ENCODE data around the gene LRRC46.

LRRC46 gene

GRCh38 chr17:47850692-47851573 lies 19.5 kb downstream of the LRRC46 start, which contains the start of gene SP6:
Gene SP6 (minus strand): TSS chr17:47851163. CDS start chr17:47848429, 2,734 bp downstream.
- peak; percentile 89 for ATAC-seq
- no peak for TF ChIP-seq PATZ1 (CRISPR knock-in tag; IDR thresholded peaks at IDR 0.05; ENCODE audit: borderline replicate concordance)
- TF ChIP-seq TOX (CRISPR knock-in tag; IDR thresholded peaks at IDR 0.05; ENCODE audit: borderline replicate concordance) = no peak
- TF ChIP-seq GLIS3 (CRISPR knock-in tag; IDR thresholded peaks at IDR 0.05) = no peak
- no peak for TF ChIP-seq CSDC2 (CRISPR knock-in tag; IDR thresholded peaks at IDR 0.05)
- no peak for TF ChIP-seq ARNTL (CRISPR knock-in tag; IDR thresholded peaks at IDR 0.05; ENCODE audit: borderline replicate concordance, low read depth)
- no peak for TF ChIP-seq BACH2 (CRISPR knock-in tag; IDR thresholded peaks at IDR 0.05; ENCODE audit: borderline replicate concordance)
- no peak for TF ChIP-seq OSR1 (CRISPR knock-in tag; IDR thresholded peaks at IDR 0.05)
- no peak for TF ChIP-seq ISL1 (CRISPR knock-in tag; IDR thresholded peaks at IDR 0.05)
- TF ChIP-seq ZNF8 (CRISPR knock-in tag; IDR thresholded peaks at IDR 0.05) = no peak
- TF ChIP-seq, protein P1, sequence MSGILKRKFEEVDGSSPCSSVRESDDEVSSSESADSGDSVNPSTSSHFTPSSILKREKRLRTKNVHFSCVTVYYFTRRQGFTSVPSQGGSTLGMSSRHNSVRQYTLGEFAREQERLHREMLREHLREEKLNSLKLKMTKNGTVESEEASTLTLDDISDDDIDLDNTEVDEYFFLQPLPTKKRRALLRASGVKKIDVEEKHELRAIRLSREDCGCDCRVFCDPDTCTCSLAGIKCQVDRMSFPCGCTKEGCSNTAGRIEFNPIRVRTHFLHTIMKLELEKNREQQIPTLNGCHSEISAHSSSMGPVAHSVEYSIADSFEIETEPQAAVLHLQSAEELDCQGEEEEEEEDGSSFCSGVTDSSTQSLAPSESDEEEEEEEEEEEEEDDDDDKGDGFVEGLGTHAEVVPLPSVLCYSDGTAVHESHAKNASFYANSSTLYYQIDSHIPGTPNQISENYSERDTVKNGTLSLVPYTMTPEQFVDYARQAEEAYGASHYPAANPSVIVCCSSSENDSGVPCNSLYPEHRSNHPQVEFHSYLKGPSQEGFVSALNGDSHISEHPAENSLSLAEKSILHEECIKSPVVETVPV (CRISPR knock-in tag; IDR thresholded peaks at IDR 0.05) = no peak
- TF ChIP-seq SNAI2 (CRISPR knock-in tag; IDR thresholded peaks at IDR 0.05) = no peak
- TF ChIP-seq ZFP3 (CRISPR knock-in tag; IDR thresholded peaks at IDR 0.05) = no peak
- no peak for TF ChIP-seq RARB (CRISPR knock-in tag; IDR thresholded peaks at IDR 0.05)
- no peak for TF ChIP-seq PPARA (CRISPR knock-in tag; IDR thresholded peaks at IDR 0.05; ENCODE audit: borderline replicate concordance)
- TF ChIP-seq, protein P2, sequence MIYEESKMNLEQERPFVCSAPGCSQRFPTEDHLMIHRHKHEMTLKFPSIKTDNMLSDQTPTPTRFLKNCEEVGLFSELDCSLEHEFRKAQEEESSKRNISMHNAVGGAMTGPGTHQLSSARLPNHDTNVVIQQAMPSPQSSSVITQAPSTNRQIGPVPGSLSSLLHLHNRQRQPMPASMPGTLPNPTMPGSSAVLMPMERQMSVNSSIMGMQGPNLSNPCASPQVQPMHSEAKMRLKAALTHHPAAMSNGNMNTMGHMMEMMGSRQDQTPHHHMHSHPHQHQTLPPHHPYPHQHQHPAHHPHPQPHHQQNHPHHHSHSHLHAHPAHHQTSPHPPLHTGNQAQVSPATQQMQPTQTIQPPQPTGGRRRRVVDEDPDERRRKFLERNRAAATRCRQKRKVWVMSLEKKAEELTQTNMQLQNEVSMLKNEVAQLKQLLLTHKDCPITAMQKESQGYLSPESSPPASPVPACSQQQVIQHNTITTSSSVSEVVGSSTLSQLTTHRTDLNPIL (CRISPR knock-in tag; IDR thresholded peaks at IDR 0.05; ENCODE audit: low read depth) = no peak
- no peak for TF ChIP-seq POU6F1 (CRISPR knock-in tag; IDR thresholded peaks at IDR 0.05; ENCODE audit: borderline replicate concordance, low read depth)
- TF ChIP-seq ZFP30 (CRISPR knock-in tag; IDR thresholded peaks at IDR 0.05) = no peak

- ATAC-seq = no peak
- TF ChIP-seq PATZ1 (CRISPR knock-in tag; IDR thresholded peaks at IDR 0.05; ENCODE audit: borderline replicate concordance) (no peak), OSR1 (CRISPR knock-in tag; IDR thresholded peaks at IDR 0.05) (no peak), ZFP30 (CRISPR knock-in tag; IDR thresholded peaks at IDR 0.05) (no peak), BACH2 (CRISPR knock-in tag; IDR thresholded peaks at IDR 0.05; ENCODE audit: borderline replicate concordance) (no peak), PPARA (CRISPR knock-in tag; IDR thresholded peaks at IDR 0.05; ENCODE audit: borderline replicate concordance) (no peak), ARNTL (CRISPR knock-in tag; IDR thresholded peaks at IDR 0.05; ENCODE audit: borderline replicate concordance, low read depth) (no peak), ZNF8 (CRISPR knock-in tag; IDR thresholded peaks at IDR 0.05) (no peak), RARB (CRISPR knock-in tag; IDR thresholded peaks at IDR 0.05) (no peak), POU6F1 (CRISPR knock-in tag; IDR thresholded peaks at IDR 0.05; ENCODE audit: borderline replicate concordance, low read depth) (no peak), ZFP3 (CRISPR knock-in tag; IDR thresholded peaks at IDR 0.05) (no peak), GLIS3 (CRISPR knock-in tag; IDR thresholded peaks at IDR 0.05) (no peak), TOX (CRISPR knock-in tag; IDR thresholded peaks at IDR 0.05; ENCODE audit: borderline replicate concordance) (no peak), SNAI2 (CRISPR knock-in tag; IDR thresholded peaks at IDR 0.05) (no peak), ZC3H10 (CRISPR knock-in tag; IDR thresholded peaks at IDR 0.05) (no peak), ZNF70 (CRISPR knock-in tag; IDR thresholded peaks at IDR 0.05) (no peak), ESRRG (CRISPR knock-in tag; IDR thresholded peaks at IDR 0.05) (no peak)
- TF ChIP-seq, protein P1 (CRISPR knock-in tag; IDR thresholded peaks at IDR 0.05) = no peak
- TF ChIP-seq, protein P2 (CRISPR knock-in tag; IDR thresholded peaks at IDR 0.05; ENCODE audit: low read depth) = no peak
These were observed 20.3 kb downstream of the LRRC46 start for GRCh38 chr17:47851764-47852112.
